Measurements from ENCODE around the gene APOD. TPM values are rescaled to one million over a fixed set of nuclear protein-coding genes. Genes with fewer than 3 reads are reported as not detected.

The APOD gene
- total RNA-seq, 1 experiment from 2014 or later = 0.48 TPM

DNA sequence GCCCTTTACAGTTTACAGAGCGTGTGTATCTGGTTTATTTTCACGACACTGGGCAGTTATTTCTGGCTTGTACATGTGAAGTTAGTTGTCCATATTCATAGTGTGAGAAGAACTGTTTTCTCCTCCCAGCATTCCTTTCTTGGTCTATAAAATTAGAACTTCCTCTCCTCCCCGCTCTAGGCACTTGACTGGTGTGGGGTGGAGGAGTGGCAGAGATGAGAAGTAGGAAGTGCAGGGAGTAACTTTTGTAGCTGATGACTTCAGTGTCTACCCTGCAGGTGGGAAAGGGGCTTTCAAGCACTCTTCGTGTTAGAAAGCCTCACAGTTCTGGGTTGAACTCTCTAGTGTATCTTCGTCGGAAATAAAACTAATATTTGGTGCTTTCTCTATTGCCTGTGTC lies 13.4 kb downstream of the APOD start:
- H3K27me3 ChIP-seq (ENCODE audit: insufficient read depth, low read depth) = no peaks in the 10 kb centered on the region
- no peaks in the 10 kb centered on the region for H3K9me2 ChIP-seq (ENCODE audit: insufficient read depth)
- no peaks in the 10 kb centered on the region for H3K36me3 ChIP-seq (ENCODE audit: low read depth)
- H3K9me3 ChIP-seq (ENCODE audit: insufficient read depth, low read depth) = no peaks in the 10 kb centered on the region
- CTCF ChIA-PET = no interaction called here
- H3K27ac ChIP-seq = no peak overlapping the region
- H3K4me1 ChIP-seq (replicated peaks; ENCODE audit: insufficient read depth) = peaks cover 17% of the 10 kb centered on the region
- H3K79me2 ChIP-seq (ENCODE audit: low read depth) = no peaks in the 10 kb centered on the region
- TF ChIP-seq EZH2 (IDR thresholded peaks at IDR 0.05; ENCODE audit: low read depth) = no peak
- TF ChIP-seq, protein P1, sequence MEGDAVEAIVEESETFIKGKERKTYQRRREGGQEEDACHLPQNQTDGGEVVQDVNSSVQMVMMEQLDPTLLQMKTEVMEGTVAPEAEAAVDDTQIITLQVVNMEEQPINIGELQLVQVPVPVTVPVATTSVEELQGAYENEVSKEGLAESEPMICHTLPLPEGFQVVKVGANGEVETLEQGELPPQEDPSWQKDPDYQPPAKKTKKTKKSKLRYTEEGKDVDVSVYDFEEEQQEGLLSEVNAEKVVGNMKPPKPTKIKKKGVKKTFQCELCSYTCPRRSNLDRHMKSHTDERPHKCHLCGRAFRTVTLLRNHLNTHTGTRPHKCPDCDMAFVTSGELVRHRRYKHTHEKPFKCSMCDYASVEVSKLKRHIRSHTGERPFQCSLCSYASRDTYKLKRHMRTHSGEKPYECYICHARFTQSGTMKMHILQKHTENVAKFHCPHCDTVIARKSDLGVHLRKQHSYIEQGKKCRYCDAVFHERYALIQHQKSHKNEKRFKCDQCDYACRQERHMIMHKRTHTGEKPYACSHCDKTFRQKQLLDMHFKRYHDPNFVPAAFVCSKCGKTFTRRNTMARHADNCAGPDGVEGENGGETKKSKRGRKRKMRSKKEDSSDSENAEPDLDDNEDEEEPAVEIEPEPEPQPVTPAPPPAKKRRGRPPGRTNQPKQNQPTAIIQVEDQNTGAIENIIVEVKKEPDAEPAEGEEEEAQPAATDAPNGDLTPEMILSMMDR (conservative IDR thresholded peaks at IDR 0.05) = no peak
- no peak overlapping the region for H3K4me2 ChIP-seq
- intact Hi-C loops (cut with micrococcal nuclease; ENCODE audit: unreplicated experiment) = no loop called here
- BruUV-seq (replicated peaks) = no TSS peak
- no peak overlapping the region for H3K4me3 ChIP-seq
- POLR2A ChIA-PET (ENCODE audit: unreplicated experiment) = interaction anchor here (0.6 kb wide), 2 partner anchors 10 to 330 kb away, joined by 3 to 6 read pairs; no protein-coding TSS in a partner anchor
- H4K20me1 ChIP-seq (ENCODE audit: insufficient read depth) = no peaks in the 10 kb centered on the region
- H2AFZ ChIP-seq = no peak overlapping the region
- DNase-seq = peak in 1 of 2 experiments; percentile 31
- H3F3A ChIP-seq (ENCODE audit: insufficient read depth, low read depth) = no peaks in the 10 kb centered on the region; the same call in 1 of the 2 replicates

DNA sequence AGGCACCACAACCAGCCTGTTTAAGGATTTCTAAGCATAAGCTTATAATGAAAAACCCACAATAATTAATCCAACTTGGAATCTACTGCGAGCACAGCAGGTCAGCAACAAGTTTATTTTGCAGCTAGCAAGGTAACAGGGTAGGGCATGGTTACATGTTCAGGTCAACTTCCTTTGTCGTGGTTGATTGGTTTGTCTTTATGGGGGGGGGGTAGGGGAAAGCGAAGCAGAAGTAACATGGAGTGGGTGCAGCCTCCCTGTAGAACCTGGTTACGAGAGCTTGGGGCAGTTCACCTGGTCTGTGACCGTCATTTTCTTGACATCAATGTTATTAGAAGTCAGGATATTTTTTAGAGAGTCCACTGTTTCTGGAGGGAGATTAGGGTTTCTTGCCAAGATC lies 15.1 kb downstream of the APOD start:
- Histone ChIP-seq H3K9me2 (ENCODE audit: insufficient read depth) (no peaks in the 10 kb centered on the region), H3K27ac (no peak overlapping the region), H3K4me2 (no peak overlapping the region), H3K4me3 (no peak overlapping the region), H3K36me3 (ENCODE audit: low read depth) (no peaks in the 10 kb centered on the region), H3K79me2 (ENCODE audit: low read depth) (no peaks in the 10 kb centered on the region), H3K9me3 (ENCODE audit: insufficient read depth, low read depth) (no peaks in the 10 kb centered on the region), H4K20me1 (ENCODE audit: insufficient read depth) (no peaks in the 10 kb centered on the region), H3K4me1 (replicated peaks; ENCODE audit: insufficient read depth) (peaks cover 14% of the 10 kb centered on the region), H3F3A (ENCODE audit: insufficient read depth, low read depth) (no peaks in the 10 kb centered on the region), H3K27me3 (ENCODE audit: insufficient read depth, low read depth) (no peaks in the 10 kb centered on the region), H2AFZ (no peak overlapping the region)
- intact Hi-C loops (cut with micrococcal nuclease; ENCODE audit: unreplicated experiment) = no loop called here
- CTCF ChIA-PET = no interaction called here
- peak in 1 of 2 experiments; percentile 28 for DNase-seq
- BruUV-seq (replicated peaks) = no TSS peak
- POLR2A ChIA-PET (ENCODE audit: unreplicated experiment) = no interaction called here
- TF ChIP-seq, protein P1 (conservative IDR thresholded peaks at IDR 0.05) = no peak
- no peak for TF ChIP-seq EZH2 (IDR thresholded peaks at IDR 0.05; ENCODE audit: low read depth)

DNA sequence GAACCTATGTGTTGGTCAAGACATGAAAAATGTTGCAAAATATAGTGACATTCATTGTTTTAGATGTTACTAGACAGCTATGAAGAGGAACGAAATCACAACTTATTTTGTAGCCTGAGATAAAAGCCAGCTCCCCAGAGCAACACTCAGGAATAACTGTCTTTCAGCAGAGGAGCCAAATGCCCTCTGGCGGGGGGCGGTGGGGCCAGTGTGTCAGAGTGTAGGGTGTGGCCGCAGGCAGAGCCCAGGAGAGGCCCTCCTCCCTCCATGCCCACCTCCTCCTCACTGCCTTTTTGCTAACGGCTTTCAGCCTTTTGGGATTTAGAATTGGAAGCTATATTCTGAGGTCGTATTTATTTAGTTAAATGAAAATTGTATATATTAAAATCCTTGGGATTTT lies 16.9 kb downstream of the APOD start:
- peaks cover 14% of the 10 kb centered on the region for H3K4me1 ChIP-seq (replicated peaks; ENCODE audit: insufficient read depth)
- H3K79me2 ChIP-seq (ENCODE audit: low read depth) = no peaks in the 10 kb centered on the region
- no peak for TF ChIP-seq EZH2 (IDR thresholded peaks at IDR 0.05; ENCODE audit: low read depth)
- TF ChIP-seq, protein P1 (conservative IDR thresholded peaks at IDR 0.05) = no peak; the same call in 1 of the 2 replicates
- POLR2A ChIA-PET (ENCODE audit: unreplicated experiment) = no interaction called here
- no peaks in the 10 kb centered on the region for H3K9me2 ChIP-seq (ENCODE audit: insufficient read depth)
- H4K20me1 ChIP-seq (ENCODE audit: insufficient read depth) = no peaks in the 10 kb centered on the region
- H3K27ac ChIP-seq = no peak overlapping the region
- BruUV-seq (replicated peaks) = no TSS peak
- CTCF ChIA-PET = no interaction called here
- no peak overlapping the region for H3K4me3 ChIP-seq
- no peak overlapping the region for H2AFZ ChIP-seq
- H3K36me3 ChIP-seq (ENCODE audit: low read depth) = no peaks in the 10 kb centered on the region
- H3K4me2 ChIP-seq = peak overlapping the region; percentile 44
- H3K27me3 ChIP-seq (ENCODE audit: insufficient read depth, low read depth) = no peaks in the 10 kb centered on the region
- intact Hi-C loops (cut with micrococcal nuclease; ENCODE audit: unreplicated experiment) = no loop called here
- H3F3A ChIP-seq (ENCODE audit: insufficient read depth, low read depth) = no peaks in the 10 kb centered on the region
- DNase-seq = peak; percentile 46 to 57
- no peaks in the 10 kb centered on the region for H3K9me3 ChIP-seq (ENCODE audit: insufficient read depth, low read depth)

Data from PC-9 (cell line).